AG10803 (cell line): ENCODE data around the gene SYCP2.
A peak's percentile ranks its signal among the peaks of the same experiment; 100 is the strongest.

Source experiments
- DNase-seq: peaks from one replicate; pipeline ENCODE4 v3.0.0; 2010; ENCODE audit warnings: low read depth
- H3K4me3 ChIP-seq: 2 replicates; pipeline ENCODE4 v1.5.1; 2011; ENCODE audit warnings: mild to moderate bottlenecking, low read length, control low read depth
- CTCF ChIP-seq: conservative IDR thresholded peaks from 2 replicates; pipeline ENCODE4 v1.5.1; 2011; ENCODE audit warnings: mild to moderate bottlenecking, low read length, control low read depth, inconsistent platforms

SYCP2 gene

GRCh38 chr20:59884494-59884893, 48.9 kb downstream of the SYCP2 start:
- no peak for DNase-seq
- no peak overlapping the region for H3K4me3 ChIP-seq
- no peak for TF ChIP-seq CTCF

GRCh38 chr20:59880198-59880597, 53.2 kb downstream of the SYCP2 start:
- DNase-seq: no peak
- no peak overlapping the region for H3K4me3 ChIP-seq
- TF ChIP-seq CTCF: no peak

- no peak for TF ChIP-seq CTCF
- no peak for DNase-seq
- H3K4me3 ChIP-seq: no peak overlapping the region
Observed at GRCh38 chr20:59873409-59873808, 60.0 kb downstream of the SYCP2 start.

GRCh38 chr20:59871096-59871495, 62.3 kb downstream of the SYCP2 start:
- TF ChIP-seq CTCF: no peak
- DNase-seq: no peak
- no peak overlapping the region for H3K4me3 ChIP-seq

- no peak for TF ChIP-seq CTCF
- no peak overlapping the region for H3K4me3 ChIP-seq
- DNase-seq: peak; percentile 19
Observed at GRCh38 chr20:59866338-59866737, 67.1 kb downstream of the SYCP2 start.

- DNase-seq: no peak
Observed at GRCh38 chr20:59864726-59865125, 68.7 kb downstream of the SYCP2 start.

GRCh38 chr20:59863058-59863457, 70.4 kb downstream of the SYCP2 start:
- no peak overlapping the region for H3K4me3 ChIP-seq
- no peak for DNase-seq
- no peak for TF ChIP-seq CTCF

More at GRCh38 chr20:59864726-59865125, 68.7 kb downstream of the SYCP2 start:
- no peak overlapping the region for H3K4me3 ChIP-seq
- TF ChIP-seq CTCF: no peak
